NCI-H2081 (cell line): Measurements from ENCODE around the gene ADAM10.
"Not testable (repeated sequence)": the region's sequence is repeated elsewhere in the genome, so short reads cannot be mapped to it uniquely, and the experiment has no call there.

Source experiments
- DNase-seq, 2 experiments: peaks; one replicate each; lab custom pipeline; 2025; lab: John Stamatoyannopoulos, UW

ADAM10 gene

DNA sequence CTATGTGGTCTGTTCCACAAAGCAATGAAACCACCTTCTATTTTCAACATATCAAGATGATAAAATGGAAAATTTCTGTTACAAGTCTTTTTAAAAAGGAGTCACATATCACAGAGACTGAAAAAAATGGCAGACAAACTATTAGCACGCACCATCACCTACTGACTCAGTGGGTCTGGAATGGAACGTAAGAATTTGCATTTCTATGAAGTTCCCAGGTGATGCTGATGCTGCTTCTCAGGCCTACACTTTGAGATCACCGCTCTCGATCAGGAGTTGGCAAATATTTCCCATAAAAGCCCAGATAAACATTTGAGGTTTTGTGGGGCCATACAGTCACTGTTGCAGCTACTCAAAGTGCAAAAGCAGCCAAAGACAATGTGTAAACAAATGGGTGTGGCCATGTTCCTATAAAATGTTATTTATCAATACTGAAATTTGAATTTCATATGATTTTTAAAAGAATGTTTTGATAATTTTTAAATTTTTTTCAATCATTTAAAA lies 142.9 kb downstream of the ADAM10 start:
- no peak for DNase-seq

DNA sequence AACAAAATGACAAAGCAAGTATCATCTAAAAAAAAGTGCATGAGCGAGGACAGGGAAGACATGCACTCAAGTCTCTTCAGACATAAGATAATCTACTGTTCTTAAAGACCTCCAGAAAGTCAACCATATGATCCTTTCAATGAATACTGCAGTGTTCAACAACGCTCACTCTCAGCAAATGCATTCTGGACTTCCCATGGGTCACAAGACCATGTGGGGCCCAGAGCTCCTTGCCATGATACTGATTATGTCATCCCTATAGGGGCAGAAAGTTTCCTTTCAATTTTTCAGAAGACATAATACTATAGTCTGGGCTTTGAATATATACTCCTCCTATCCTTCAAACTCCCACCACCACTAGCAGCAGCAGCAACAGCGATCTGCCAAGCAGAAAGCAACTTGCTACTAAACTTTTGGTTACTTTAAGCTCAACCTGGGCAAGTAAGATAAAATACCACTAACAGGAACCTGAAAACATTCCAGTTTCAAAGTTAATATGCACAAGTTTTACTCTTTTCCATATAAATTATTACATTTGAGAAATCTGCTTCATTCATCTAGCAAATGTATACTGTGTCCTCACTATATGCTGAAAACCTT lies 143.5 kb downstream of the ADAM10 start:
- no peak for DNase-seq

DNA sequence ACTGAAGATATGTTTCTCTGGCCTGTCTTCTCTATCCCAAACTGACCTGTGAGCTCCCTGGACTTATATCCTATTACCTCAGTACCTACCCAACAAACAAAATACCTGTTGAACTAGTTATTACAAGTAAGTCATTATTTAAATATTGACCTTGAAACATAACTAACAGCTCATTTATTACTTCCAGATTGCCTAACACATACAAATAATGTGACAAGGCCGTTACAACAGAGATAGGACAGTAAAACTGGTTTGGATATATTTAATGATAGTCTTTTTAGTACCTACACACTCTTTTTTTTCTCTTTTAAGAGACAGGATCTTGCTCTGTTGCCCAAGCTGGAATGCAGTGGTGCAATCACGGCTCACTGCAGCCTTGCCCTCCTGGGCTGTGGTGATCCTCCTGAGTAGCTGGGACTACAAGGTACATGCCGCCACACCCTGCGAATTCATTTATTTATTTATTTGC lies 145.0 kb downstream of the ADAM10 start:
- DNase-seq, result no peak

DNA sequence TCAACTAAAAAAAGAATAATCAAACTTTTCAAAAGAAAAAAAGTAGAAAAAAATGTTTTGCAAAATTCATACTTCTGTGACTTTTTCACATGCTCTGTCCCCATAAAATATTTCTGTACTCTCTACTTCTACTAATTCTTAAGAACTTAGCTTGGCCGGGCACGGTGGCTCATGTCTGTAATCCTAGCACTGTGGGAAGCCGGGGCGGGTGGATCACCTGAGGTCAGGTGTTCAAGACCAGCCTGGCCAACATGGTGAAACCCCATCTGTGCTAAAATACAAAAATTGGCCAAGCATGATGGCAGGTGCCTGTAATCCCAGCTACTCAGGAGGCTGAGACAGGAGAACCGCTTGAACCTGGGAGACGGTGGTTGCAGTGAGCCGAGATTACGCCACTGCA lies 145.6 kb downstream of the ADAM10 start:
- DNase-seq, result not testable (repeated sequence)

DNA sequence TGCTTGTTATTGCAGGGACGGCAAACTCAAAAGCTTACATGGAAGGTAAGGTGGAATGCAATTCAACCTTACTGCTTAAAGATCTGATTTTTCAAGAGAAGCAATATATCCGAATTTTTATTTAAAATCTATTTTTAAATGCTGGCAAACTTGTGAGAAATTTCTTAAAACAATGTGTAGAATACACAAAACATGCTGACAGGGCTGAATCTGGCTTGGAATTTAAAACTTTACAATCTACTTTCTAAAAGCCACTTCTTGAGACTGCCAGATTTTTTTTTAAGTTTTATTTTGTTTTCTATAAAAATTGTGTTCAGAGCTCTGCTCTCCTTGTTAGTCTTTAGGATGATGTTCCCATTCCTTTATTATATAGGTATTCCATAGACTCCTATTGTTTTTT lies 146.7 kb downstream of the ADAM10 start:
- no peak for DNase-seq

DNA sequence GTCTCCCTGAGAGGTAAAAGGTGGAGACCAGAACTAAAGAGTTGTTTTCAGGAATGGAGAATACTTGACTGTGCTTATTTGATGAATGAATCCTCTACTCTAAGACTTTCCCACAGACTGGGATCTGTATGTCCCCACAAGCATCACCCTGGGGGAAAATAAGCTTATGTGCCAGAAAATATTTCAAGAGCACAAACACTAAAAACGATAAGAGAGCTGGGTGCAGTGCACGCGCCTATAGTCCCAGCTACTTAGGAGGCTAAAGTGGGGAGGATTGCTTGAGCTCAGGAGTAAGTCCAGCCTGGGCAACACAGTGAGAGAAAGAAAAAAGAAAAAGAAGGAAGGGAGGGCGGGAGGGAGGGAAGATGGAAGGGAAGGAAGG lies 150.7 kb downstream of the ADAM10 start:
- DNase-seq, result no peak

DNA sequence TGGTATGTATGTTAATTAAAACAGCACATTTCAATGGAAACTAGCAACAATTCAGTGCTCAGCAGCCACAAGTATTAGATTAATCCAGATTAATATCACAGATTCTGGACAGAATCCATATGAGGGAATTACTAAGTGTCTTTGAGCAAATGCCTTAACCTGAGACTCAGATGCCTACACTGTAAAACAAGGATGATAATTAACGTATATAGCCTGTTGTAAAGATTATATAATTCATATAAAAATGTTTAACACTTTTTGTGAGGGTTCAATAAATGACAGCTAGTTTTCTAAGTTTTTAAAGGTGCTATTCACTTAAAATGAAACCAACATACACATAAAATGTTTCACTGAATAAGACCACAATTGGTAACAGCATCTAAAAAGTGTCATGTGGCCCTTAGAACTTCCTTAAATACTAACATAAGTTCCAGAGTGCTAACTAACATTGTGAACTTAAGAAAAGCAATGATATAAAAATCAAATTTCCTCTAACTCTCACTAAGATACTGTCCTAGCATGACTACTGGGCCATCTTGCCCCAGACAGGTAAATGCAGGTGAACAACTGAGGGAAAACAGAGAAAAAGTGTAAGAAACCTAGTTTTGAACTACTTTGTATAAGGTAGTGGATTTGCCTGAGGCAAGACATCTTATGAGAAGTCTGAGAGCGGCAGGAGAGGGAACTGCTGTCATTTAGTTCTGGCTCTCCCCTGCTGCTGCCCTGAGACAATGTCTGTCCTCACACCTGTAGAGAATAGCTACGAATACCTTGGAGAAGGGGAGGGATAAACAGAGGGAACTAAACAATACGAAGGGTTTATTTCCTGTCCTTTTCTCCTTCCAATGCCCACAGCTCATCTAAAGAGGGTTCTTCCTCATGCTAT lies 151.3 kb downstream of the ADAM10 start:
- DNase-seq, result no peak

DNA sequence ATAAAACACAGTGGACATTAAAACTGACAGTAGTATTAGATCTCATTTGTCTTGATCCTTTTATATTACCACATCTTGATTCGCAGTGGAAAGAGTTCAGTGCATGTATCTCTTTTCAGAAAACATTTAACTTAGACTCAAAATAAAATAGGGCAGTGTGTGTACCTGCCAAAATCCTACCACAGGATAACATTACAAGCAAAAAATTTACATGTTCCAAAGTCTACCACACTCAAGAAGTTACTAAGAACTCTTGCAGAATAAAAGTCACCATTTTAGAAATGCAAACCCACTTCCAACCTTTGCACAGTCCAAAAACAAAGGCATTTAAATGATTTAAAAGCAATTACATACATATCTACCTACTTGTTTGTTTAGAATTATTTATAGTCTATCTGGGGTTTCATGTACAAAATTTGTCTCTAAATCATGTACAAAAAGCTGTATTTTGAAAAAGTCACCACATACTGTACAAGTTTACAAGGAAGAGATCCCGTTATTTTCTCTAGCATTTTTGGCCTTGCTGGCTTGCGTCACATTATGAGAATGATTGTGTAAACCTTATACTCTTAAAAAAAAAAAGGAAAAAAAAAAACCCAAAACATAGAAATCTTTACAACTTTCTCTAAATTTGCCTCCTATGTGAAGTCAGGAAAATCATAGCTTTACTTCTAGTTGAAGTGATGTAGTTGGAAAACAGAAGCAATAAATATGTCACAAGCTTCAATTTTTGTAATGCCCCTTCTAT lies 153.8 kb downstream of the ADAM10 start:
- DNase-seq, result no peak

DNA sequence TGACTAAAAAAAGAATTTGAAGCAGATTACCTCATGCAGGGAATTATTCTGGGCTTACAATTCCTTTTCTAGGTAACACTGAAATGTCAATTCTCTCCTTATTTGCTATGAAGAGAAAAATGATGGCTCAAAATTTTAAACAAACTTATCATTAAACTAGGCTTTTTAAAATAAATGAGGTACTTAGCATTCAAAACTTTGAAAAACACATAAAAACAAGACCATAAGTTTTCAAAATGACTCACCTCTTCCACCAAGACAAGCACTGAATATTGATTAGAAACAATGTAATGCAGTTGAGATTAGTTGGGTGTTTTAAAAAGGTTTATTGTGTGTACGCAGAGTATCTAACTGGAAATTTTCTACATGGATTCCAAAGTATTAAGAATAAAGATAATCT lies 154.6 kb downstream of the ADAM10 start:
- no peak for DNase-seq

DNA sequence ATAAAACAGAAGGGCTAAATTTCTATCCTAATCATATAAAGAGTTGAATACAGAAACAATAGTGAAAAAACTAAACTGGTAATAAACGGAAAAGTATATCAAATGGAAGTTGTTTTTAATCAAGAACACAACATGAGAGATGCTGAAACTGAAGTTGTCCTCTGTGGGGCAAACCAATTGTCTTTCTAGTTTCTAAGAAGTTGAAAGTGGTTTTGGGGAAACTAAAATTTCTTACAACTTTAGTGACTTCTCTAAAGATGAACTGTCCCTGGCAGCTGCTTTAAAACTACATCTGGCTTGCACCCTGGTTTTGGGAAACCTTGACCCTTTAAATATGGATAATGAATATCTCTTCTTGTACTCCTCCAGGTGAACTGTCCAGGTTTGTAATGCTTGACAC lies 155.6 kb downstream of the ADAM10 start:
- DNase-seq, result no peak

DNA sequence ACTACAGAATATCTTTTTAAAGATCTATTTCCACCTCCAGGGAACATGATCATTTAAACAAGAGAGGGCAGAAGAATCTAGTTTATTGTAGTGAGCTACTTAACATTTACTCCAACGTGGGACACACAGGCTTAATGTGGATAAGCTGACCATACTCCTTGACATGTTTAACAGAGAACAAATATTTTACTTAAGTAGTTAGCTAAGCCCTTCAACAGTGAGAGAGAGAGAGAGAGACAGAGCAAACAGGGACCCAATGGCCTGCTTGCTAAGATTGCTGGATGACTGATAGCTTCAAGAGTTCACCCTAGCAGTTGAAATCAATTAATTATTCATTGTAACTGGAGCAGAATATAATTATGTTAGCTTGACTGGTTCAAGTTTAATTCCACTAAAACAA lies 158.6 kb downstream of the ADAM10 start:
- no peak for DNase-seq

DNA sequence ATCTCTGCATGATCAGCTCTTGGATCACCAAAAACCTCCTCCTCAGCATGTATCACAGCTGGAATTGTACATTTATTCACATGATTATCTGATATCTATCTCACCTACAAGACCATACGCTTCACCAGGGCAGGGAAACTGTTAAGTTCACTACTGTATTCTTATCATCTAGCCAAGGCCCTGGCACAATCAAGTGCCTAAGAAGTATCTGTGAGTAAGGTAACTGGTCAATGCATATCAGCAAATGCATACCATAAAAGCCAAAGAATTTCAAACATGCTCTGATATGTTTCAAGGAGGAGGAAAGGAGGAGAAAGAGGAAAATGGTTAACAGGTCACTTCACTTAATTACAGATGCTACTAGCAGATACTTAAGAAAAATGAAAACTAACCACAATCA lies 159.3 kb downstream of the ADAM10 start:
- DNase-seq, result no peak

DNA sequence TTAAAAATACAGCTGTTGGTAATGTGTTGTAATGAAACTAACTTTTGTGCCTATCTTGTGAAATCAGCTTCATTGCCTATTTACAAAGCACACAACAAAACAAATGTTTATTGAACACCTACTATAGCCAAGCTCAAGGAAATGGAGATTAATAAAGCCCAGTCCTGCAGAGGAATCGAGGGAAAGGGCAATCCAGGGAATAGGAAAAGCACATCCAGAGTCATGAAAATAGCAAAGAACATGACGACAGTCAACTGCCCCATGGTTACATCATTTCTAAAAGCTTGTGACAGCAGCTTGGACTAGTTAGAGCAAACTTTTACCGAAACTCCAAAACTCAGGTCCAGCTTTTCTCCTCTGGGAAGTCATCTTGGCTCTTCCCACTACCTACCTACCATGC lies 160.5 kb downstream of the ADAM10 start:
- no peak for DNase-seq

DNA sequence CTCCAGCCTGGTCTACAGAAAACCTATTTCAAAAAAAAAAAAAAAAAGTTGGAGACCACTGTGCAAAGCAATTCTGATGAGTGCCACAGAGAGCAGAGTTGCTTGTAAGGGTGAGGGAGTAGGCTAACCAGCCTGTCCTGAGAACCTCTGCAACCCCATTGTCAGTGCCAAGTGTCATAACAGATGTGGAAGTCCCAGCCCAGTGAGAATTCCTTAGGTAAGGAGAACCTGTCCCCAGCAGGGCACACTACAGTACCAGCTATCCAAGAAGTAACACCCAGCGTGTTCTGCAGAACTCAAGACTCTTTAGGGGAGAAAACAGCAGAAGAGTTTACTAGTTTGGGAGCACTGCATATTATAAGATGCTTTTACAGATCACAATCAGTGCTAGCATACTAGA lies 161.4 kb downstream of the ADAM10 start:
- DNase-seq, result no peak

DNA sequence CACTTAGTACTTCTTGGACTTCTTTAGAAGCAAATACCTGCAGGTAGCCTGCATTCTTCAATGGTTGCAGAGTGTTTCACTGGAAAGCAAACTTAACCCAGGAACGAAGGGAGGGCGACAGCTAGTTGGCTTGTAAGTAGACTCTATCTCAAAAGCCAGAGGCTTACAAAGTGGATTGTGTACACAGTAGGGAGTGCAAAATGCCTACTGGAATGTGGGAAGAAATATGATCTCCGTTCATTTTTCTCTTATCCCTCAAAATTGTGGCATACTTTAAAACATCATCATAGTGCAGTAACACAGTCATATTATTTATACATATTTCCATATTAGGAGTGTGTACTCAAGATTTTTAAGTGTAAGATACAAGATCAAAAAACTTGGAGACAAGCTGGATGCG lies 162.0 kb downstream of the ADAM10 start:
- no peak for DNase-seq

DNA sequence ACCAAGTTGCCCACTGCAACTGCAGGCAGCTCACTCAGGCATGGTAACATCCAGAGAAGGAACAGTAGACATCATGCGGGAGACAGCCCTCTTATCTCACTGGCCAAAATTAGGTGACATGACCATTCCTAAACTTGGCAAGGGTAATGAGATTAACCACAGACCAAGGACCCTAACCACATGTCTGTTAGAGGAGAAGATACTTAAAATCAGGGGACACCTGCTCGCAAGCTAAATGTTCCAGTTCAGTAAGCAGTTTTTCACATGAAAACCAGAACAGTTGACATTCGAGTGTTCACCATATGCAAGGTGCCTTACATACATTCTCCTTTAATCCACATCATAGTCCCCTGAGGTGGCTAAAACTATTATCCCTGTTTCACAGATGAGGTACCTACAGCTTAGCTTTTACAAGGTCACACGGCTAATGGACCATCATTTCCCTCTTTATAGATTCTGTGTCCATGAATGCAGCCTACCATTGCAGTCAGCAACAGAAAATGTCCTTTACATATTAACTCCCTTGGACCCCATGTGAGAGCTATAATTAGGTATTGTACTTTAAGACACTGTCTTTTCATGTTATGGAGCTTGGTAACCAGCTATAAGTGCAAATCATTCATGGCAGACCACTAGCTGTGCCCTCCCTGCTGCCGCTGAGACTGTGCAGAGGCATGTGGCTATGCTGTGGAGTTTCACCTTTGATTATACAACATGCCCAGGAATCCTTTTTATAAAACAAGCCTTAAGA lies 163.6 kb downstream of the ADAM10 start:
- no peak for DNase-seq

DNA sequence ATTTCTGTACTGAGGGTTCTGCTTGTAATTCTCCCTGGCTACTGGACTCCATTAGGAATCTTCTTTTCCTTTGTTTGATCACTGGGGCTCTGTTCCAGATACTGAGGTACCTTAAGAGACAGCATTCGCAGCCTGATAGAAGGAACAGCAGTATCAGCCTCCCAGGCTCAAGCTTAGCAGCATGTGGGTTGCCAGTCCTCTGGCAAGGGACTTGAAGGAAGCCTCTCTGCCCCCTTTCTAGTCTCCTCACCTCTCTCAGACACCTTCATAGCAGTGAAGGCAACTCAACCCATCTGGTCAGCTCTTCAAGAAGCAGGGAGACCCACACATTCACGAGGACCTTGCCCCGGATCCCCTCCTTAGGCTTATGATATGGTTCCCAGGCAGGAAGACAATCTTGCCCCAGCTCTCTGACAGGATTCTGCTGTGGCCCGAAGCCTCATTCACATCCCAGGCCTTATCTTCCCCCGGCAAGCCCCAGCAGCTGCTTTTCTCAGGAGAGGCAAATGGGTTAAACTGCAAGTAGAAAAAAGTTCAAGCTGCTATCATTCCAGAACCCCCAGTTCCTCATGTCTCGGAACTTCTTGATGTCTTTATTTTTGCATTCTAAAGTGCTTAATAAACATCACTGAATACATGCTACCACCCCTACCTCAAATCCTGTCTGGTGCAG lies 164.6 kb downstream of the ADAM10 start:
- DNase-seq, result no peak

DNA sequence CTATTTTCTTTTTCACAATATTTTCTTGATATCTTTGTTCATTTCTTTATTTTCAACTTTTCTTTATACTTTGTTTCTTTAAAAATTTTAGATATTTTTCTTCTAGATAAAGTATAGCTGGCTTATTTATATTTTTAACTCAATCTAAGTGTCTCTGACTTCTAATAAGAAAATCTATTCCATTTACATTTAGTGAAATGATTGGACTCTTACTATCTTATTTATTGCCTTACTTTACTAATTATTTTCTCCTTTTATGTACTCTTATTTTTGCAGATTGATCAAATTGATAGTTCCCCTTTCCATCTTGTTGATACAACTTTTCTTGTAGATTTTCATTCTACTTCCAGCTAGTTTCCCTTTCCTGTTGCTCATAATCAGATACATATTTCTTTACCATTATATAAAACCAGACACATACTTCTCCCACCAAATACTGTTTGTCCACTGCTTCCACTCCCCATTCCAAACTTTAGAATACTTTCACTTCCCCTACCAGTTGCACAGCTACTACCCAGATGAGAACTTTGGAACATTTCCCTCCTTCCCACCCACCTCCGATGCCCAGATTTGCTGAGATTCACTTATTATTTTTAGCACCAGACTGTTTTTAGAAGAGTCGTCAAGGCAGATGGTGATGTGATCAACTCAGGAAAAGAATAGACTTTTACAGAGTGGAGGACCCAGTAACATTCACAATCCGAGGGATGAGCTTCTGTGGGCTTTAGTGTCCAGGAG lies 166.2 kb downstream of the ADAM10 start:
- DNase-seq, result no peak

DNA sequence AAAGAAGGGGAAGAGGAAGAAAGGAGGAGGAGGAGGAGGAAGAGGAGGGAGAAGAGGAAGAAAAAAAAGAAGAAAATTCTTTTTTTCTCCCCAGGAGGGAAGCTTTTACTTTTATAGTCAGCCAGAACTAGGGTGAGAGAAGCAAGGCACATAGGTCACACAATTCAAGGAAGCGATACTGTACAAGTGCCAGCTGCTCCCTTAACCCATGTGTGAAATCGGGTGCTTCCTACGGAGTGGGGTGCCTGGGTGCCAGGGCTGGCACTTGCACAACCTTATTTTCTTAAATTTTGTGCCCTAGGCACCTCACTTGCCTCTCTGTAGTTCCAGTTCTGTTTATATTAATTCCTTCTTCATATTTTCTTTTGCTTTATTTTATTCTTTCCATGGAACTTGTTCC lies 167.3 kb downstream of the ADAM10 start:
- DNase-seq, result no peak

DNA sequence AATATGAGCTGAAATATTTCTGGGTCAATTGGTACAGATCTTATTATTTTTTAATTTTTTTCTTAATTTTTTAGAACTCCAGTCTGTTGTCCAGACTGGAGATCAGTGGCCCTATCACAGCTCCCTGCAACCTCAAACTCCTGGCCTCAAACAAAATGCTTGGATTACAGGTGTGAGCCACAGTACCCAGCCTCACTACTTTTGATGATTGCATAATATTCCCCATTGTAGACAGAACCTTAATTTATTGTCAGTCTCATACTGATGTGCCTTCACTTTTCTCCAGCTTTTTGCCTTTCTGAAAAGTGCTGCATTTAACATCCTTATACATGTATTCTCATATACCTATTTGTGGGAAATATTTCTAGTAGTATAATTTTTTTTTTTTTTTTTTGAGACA lies 172.8 kb downstream of the ADAM10 start:
- DNase-seq, result no peak
